MM.1S (cell line): ENCODE data around the gene ADCY10.

Experiments
- DNase-seq: peaks from one replicate; pipeline ENCODE4 v3.0.0-alpha.2; 2015
- H2AFZ ChIP-seq: fragments of 300-600 bp; sonication (generic); 2 replicates; pipeline ENCODE4 v1.6.0; 2016; ENCODE audit warnings: antibody characterized with exemption, low read length
- H3F3A ChIP-seq: fragments of 300-600 bp; sonication (generic); 2 replicates; pipeline ENCODE4 v1.6.1; 2016; ENCODE audit warnings: mild to moderate bottlenecking, antibody characterized with exemption, low read length, moderate library complexity, mixed read lengths; ENCODE audit not compliant: insufficient read depth
- H3K27ac ChIP-seq: fragments of 300-600 bp; sonication (generic); 2 replicates; pipeline ENCODE4 v1.5.1; 2016; ENCODE audit warnings: mild to moderate bottlenecking, low read length
- H3K27me3 ChIP-seq: fragments of 300-600 bp; sonication (generic); replicated peaks from 2 replicates; pipeline ENCODE4 v1.6.0; 2016; ENCODE audit warnings: low read length; ENCODE audit not compliant: insufficient read depth
- H3K36me3 ChIP-seq: fragments of 300-600 bp; sonication (generic); replicated peaks from 2 replicates; pipeline ENCODE4 v1.6.1; 2016; ENCODE audit warnings: mild to moderate bottlenecking, low read length, mixed read lengths; ENCODE audit not compliant: insufficient read depth
- H3K4me1 ChIP-seq: fragments of 300-600 bp; sonication (generic); 2 replicates; pipeline ENCODE4 v1.6.1; 2016; ENCODE audit warnings: low read length, mixed read lengths
- H3K4me2 ChIP-seq: fragments of 300-600 bp; sonication (generic); 2 replicates; pipeline ENCODE4 v1.6.0; 2016; ENCODE audit warnings: low read depth, low read length
- H3K4me3 ChIP-seq: fragments of 300-600 bp; sonication (generic); 2 replicates; pipeline ENCODE4 v1.5.1; 2016; ENCODE audit warnings: low read length, mixed read lengths
- H3K79me2 ChIP-seq: fragments of 300-600 bp; sonication (generic); 2 replicates; pipeline ENCODE4 v1.6.1; 2016; ENCODE audit warnings: mixed run types, low read length, mixed read lengths
- H3K9ac ChIP-seq: fragments of 300-600 bp; sonication (generic); 2 replicates; pipeline ENCODE4 v1.6.1; 2016; ENCODE audit warnings: low read length, mixed read lengths
- H3K9me2 ChIP-seq: fragments of 300-600 bp; sonication (generic); replicated peaks from 2 replicates; pipeline ENCODE4 v1.6.1; 2016; ENCODE audit warnings: mild to moderate bottlenecking, low read length, mixed read lengths; ENCODE audit not compliant: insufficient read depth
- H3K9me3 ChIP-seq: fragments of 300-600 bp; sonication (generic); replicated peaks from 2 replicates; pipeline ENCODE4 v1.6.1; 2016; ENCODE audit warnings: mild to moderate bottlenecking, low read length, mixed read lengths; ENCODE audit not compliant: insufficient read depth
- H4K20me1 ChIP-seq: fragments of 300-600 bp; sonication (generic); 2 replicates; pipeline ENCODE4 v1.6.1; 2016; ENCODE audit warnings: mild to moderate bottlenecking, low read length, moderate library complexity, mixed read lengths; ENCODE audit not compliant: insufficient read depth
- EZH2 ChIP-seq: fragments of 300-600 bp; sonication (generic); optimal IDR thresholded peaks from 2 replicates; pipeline ENCODE3; 2017; ENCODE audit warnings: low read depth, mild to moderate bottlenecking, antibody characterized with exemption, low read length, mixed read lengths
- EZH2phosphoT487 ChIP-seq: fragments of 300-600 bp; sonication (generic); IDR thresholded peaks from 2 replicates; pipeline ENCODE4 v1.6.1; 2018; ENCODE audit warnings: antibody characterized with exemption, low read length
- TF ChIP-seq, protein P1 (sequence below): fragments of 300-600 bp; sonication (generic); IDR thresholded peaks from 2 replicates; pipeline ENCODE4 v1.5.1; 2016; ENCODE audit warnings: antibody characterized with exemption, low read length, mixed read lengths

ADCY10 gene

GRCh38 chr1:167856711-167857418, 57.1 kb downstream of the ADCY10 start:
- Histone ChIP-seq H3F3A (no peaks in the 10 kb centered on the region), H3K4me3 (no peak overlapping the region), H3K27ac (no peak overlapping the region), H3K9me3 (no peaks in the 10 kb centered on the region), H4K20me1 (no peaks in the 10 kb centered on the region), H3K9ac (no peak overlapping the region), H3K27me3 (no peaks in the 10 kb centered on the region), H3K4me1 (no peaks in the 10 kb centered on the region), H3K36me3 (no peaks in the 10 kb centered on the region), H3K4me2 (no peak overlapping the region), H3K9me2 (no peaks in the 10 kb centered on the region), H2AFZ (no peak overlapping the region), H3K79me2 (no peaks in the 10 kb centered on the region)
- no peak for DNase-seq
- TF ChIP-seq, protein P1, sequence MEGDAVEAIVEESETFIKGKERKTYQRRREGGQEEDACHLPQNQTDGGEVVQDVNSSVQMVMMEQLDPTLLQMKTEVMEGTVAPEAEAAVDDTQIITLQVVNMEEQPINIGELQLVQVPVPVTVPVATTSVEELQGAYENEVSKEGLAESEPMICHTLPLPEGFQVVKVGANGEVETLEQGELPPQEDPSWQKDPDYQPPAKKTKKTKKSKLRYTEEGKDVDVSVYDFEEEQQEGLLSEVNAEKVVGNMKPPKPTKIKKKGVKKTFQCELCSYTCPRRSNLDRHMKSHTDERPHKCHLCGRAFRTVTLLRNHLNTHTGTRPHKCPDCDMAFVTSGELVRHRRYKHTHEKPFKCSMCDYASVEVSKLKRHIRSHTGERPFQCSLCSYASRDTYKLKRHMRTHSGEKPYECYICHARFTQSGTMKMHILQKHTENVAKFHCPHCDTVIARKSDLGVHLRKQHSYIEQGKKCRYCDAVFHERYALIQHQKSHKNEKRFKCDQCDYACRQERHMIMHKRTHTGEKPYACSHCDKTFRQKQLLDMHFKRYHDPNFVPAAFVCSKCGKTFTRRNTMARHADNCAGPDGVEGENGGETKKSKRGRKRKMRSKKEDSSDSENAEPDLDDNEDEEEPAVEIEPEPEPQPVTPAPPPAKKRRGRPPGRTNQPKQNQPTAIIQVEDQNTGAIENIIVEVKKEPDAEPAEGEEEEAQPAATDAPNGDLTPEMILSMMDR, result no peak
- TF ChIP-seq EZH2 (no peak), EZH2phosphoT487 (no peak)

- Histone ChIP-seq H3K27me3 (no peaks in the 10 kb centered on the region), H3K27ac (no peak overlapping the region), H3K36me3 (no peaks in the 10 kb centered on the region), H3K4me2 (no peak overlapping the region), H3K4me1 (no peaks in the 10 kb centered on the region), H3F3A (no peaks in the 10 kb centered on the region), H3K79me2 (no peaks in the 10 kb centered on the region), H2AFZ (no peak overlapping the region), H3K9ac (no peak overlapping the region), H3K9me3 (no peaks in the 10 kb centered on the region), H3K4me3 (no peak overlapping the region), H4K20me1 (no peaks in the 10 kb centered on the region), H3K9me2 (no peaks in the 10 kb centered on the region)
- TF ChIP-seq EZH2phosphoT487 (no peak), EZH2 (no peak)
- TF ChIP-seq, protein P1, result no peak
- no peak for DNase-seq
Measured at GRCh38 chr1:167854184-167854583, 59.8 kb downstream of the ADCY10 start.

GRCh38 chr1:167849666-167850065, 64.3 kb downstream of the ADCY10 start:
- no peaks in the 10 kb centered on the region for H3K27me3 ChIP-seq
- H3K4me2 ChIP-seq, result no peak overlapping the region
- H3K4me3 ChIP-seq, result no peak overlapping the region
- TF ChIP-seq, protein P1, result no peak
- TF ChIP-seq EZH2phosphoT487 (no peak), EZH2 (no peak)
- no peak overlapping the region for H3K9ac ChIP-seq
- no peaks in the 10 kb centered on the region for H4K20me1 ChIP-seq
- H3F3A ChIP-seq, result no peaks in the 10 kb centered on the region
- DNase-seq, result no peak
- H3K36me3 ChIP-seq, result no peaks in the 10 kb centered on the region
- H3K9me3 ChIP-seq, result no peaks in the 10 kb centered on the region
- no peaks in the 10 kb centered on the region for H3K79me2 ChIP-seq
- H3K4me1 ChIP-seq, result no peaks in the 10 kb centered on the region
- H3K27ac ChIP-seq, result no peak overlapping the region
- H3K9me2 ChIP-seq, result no peaks in the 10 kb centered on the region
- H2AFZ ChIP-seq, result no peak overlapping the region
